ENCODE measurements around the gene CD22.

The CD22 gene

GRCh38 chr19:35392742-35393715 is 64.0 kb downstream of the CD22 start:
- no peak for DNase-seq

GRCh38 chr19:35395382-35396199 is 66.6 kb downstream of the CD22 start:
- no peak for DNase-seq

- DNase-seq = no peak
Measured at GRCh38 chr19:35396240-35396885, 67.4 kb downstream of the CD22 start.
